Lower leg skin (tissue), 4 donors: Measurements from ENCODE around the gene PREP. TPM values are rescaled to one million over a fixed set of nuclear protein-coding genes. Genes with fewer than 3 reads are reported as not detected.

Experiments
- DNase-seq, 2 donors: peaks; one replicate each; pipeline ENCODE4 v3.0.0-alpha.2; 2019; ENCODE audit warnings: low spot score in 2 of 2
- H3K4me3 ChIP-seq: fragments of 200-600 bp; sonication (generic); 2 replicates; pipeline ENCODE4 v1.5.1; 2017; ENCODE audit warnings: mild to moderate bottlenecking, low read depth; ENCODE audit not compliant: poor library complexity, severe bottlenecking
- CTCF ChIP-seq, 3 donors: fragments of 450-650 bp; IDR thresholded peaks; one replicate each; pipeline ENCODE4 v1.5.1; 2016; ENCODE audit warnings: antibody characterized with exemption in 3 of 3, mild to moderate bottlenecking in 3 of 3, moderate library complexity in 2 of 3
- POLR2A ChIP-seq, 2 donors: fragments of 450-650 bp; IDR thresholded peaks; one replicate each; pipeline ENCODE4 v1.6.1; 2016 to 2017; ENCODE audit warnings: antibody characterized with exemption in 2 of 2, mild to moderate bottlenecking in 1 of 2, moderate library complexity in 1 of 2
- WGBS, 2 donors: methylation state at CpG; one replicate each; pipeline ENCODE4 v1.1.5; 2018; 5-methylcytosine and 5-hydroxymethylcytosine counted together
- intact Hi-C: fragments of 100-400 bp; cut with DNase I; formaldehyde crosslinking; loops from one replicate; pipeline ENCODE4 v1.15.0; 2023; ENCODE audit warnings: low total_unique reads
- total RNA-seq, 4 donors: library from RNA; depleted of rRNA; stranded (reverse); fragments of >200 nt; gene quantifications; one replicate each; pipeline ENCODE4 v1.1.0, GENCODE V29; 2016

PREP gene
- total RNA-seq, 4 donors from 2014 or later = 33.9 to 39.1 (median 35.1) TPM

GRCh38 chr6:105442369-105442768 lies 39.5 kb upstream of the PREP start:
- 50 to 60% methylated on average over 1 of the region's 1 CpG for WGBS, 2 donors
- TF ChIP-seq POLR2A (IDR thresholded peaks at IDR 0.05) (no peak), CTCF (IDR thresholded peaks at IDR 0.05) (no peak)
- intact Hi-C loops = no loop called here
- H3K4me3 ChIP-seq = no peak overlapping the region
- DNase-seq = no peak

GRCh38 chr6:105437236-105437635 lies 34.4 kb upstream of the PREP start:
- intact Hi-C loops = loop anchor here (10.0 kb wide), 1 partner anchor 788 kb away; no protein-coding TSS in a partner anchor
- WGBS, 2 donors = 63 to 64% methylated on average over 2 of the region's 2 CpGs
- H3K4me3 ChIP-seq = no peak overlapping the region
- no peak for DNase-seq
- TF ChIP-seq CTCF (IDR thresholded peaks at IDR 0.05) (no peak), POLR2A (IDR thresholded peaks at IDR 0.05) (no peak)

GRCh38 chr6:105433723-105434122 lies 30.8 kb upstream of the PREP start:
- intact Hi-C loops = loop anchor here (10.0 kb wide), 1 partner anchor 791 kb away; no protein-coding TSS in a partner anchor
- DNase-seq = no peak
- WGBS, 2 donors = 79 to 88% methylated on average over 3 of the region's 3 CpGs

GRCh38 chr6:105432797-105433196 lies 29.9 kb upstream of the PREP start:
- WGBS, 2 donors = 33 to 42% methylated on average over 3 of the region's 3 CpGs
- intact Hi-C loops = loop anchor here (10.0 kb wide), 1 partner anchor 792 kb away; no protein-coding TSS in a partner anchor
- no peak overlapping the region for H3K4me3 ChIP-seq
- no peak for DNase-seq
- TF ChIP-seq CTCF (IDR thresholded peaks at IDR 0.05) (no peak), POLR2A (IDR thresholded peaks at IDR 0.05) (no peak)

More at GRCh38 chr6:105433723-105434122, 30.8 kb upstream of the PREP start:
- TF ChIP-seq CTCF (IDR thresholded peaks at IDR 0.05) (no peak), POLR2A (IDR thresholded peaks at IDR 0.05) (no peak)
- H3K4me3 ChIP-seq = no peak overlapping the region

- TF ChIP-seq POLR2A (IDR thresholded peaks at IDR 0.05) (no peak), CTCF (IDR thresholded peaks at IDR 0.05) (no peak)
- intact Hi-C loops = loop anchor here (10.0 kb wide), 1 partner anchor 794 kb away; no protein-coding TSS in a partner anchor
- WGBS, 2 donors = 31% methylated on average over 2 of the region's 2 CpGs
- no peak overlapping the region for H3K4me3 ChIP-seq
- DNase-seq = no peak
These were observed 28.3 kb upstream of the PREP start for GRCh38 chr6:105431226-105431625.

GRCh38 chr6:105430685-105431084 lies 27.8 kb upstream of the PREP start:
- TF ChIP-seq POLR2A (IDR thresholded peaks at IDR 0.05) = no peak
- no peak for TF ChIP-seq CTCF (IDR thresholded peaks at IDR 0.05)
- no peak overlapping the region for H3K4me3 ChIP-seq
- no peak for DNase-seq
- WGBS, 2 donors = 77 to 88% methylated on average over 3 of the region's 3 CpGs
- intact Hi-C loops = loop anchor here (10.0 kb wide), 1 partner anchor 794 kb away; no protein-coding TSS in a partner anchor
